Spleen (tissue), 11 donors: ENCODE data around the gene ATP10A. TPM values are rescaled to one million over a fixed set of nuclear protein-coding genes. Genes with fewer than 3 reads are reported as not detected.

Experiments used
- DNase-seq: peaks from one replicate; pipeline ENCODE4 v3.0.0-alpha.2; 2020
- H3K27ac ChIP-seq, 8 donors: fragments of 200-600 bp; sonication (generic) in 7 of 8; 1 replicate in 4 of 8; 2 replicates in 4 of 8; pipeline versions ENCODE4 v1.5.0 to v1.8.0; 2016 to 2021; ENCODE audit warnings: inconsistent platforms in 4 of 8, mild to moderate bottlenecking in 4 of 8, moderate library complexity in 1 of 8
- H3K27me3 ChIP-seq, 7 donors: fragments of 200-600 bp; sonication (generic) in 6 of 7; replicated peaks in 1 of 7; 1 replicate in 4 of 7; 2 replicates in 3 of 7; pipeline versions ENCODE4 v1.5.0 to v1.8.0; 2016 to 2021; ENCODE audit warnings: inconsistent platforms in 3 of 7, mild to moderate bottlenecking in 1 of 7
- H3K36me3 ChIP-seq, 6 donors: fragments of 200-600 bp; sonication (generic) in 5 of 6; 1 replicate in 4 of 6; 2 replicates in 2 of 6; pipeline versions ENCODE4 v1.5.0 to v1.8.0; 2016 to 2021; ENCODE audit warnings: inconsistent platforms in 2 of 6
- H3K4me1 ChIP-seq, 6 donors: fragments of 200-600 bp; sonication (generic) in 5 of 6; 1 replicate in 3 of 6; 2 replicates in 3 of 6; pipeline versions ENCODE4 v1.5.0 to v1.8.0; 2016 to 2021; ENCODE audit warnings: inconsistent platforms in 3 of 6
- H3K4me3 ChIP-seq, 8 donors: fragments of 200-600 bp; sonication (generic) in 7 of 8; 1 replicate in 4 of 8; 2 replicates in 4 of 8; pipeline versions ENCODE4 v1.5.0 to v1.8.0; 2016 to 2021; ENCODE audit warnings: inconsistent platforms in 4 of 8, mild to moderate bottlenecking in 4 of 8, moderate library complexity in 2 of 8
- H3K9me3 ChIP-seq, 8 donors: fragments of 200-600 bp; sonication (generic) in 7 of 8; 1 replicate in 4 of 8; 2 replicates in 4 of 8; pipeline versions ENCODE4 v1.5.0 to v1.8.0; 2016 to 2021; ENCODE audit warnings: inconsistent platforms in 4 of 8
- CTCF ChIP-seq, 11 experiments: fragments of 200-600 bp in 7 of 11; fragments of 450-650 bp in 4 of 11; sonication (generic) in 4 of 11; IDR thresholded peaks in 8 of 11; conservative IDR thresholded peaks in 3 of 11; 1 replicate in 7 of 11; 2 replicates in 4 of 11; pipeline versions ENCODE4 v1.4.0 to v1.8.0; 2016 to 2021; ENCODE audit warnings: antibody characterized with exemption in 11 of 11, inconsistent platforms in 4 of 11, mild to moderate bottlenecking in 1 of 11
- POLR2A ChIP-seq, 3 donors: fragments of 450-650 bp; IDR thresholded peaks; one replicate each; pipeline ENCODE4 v1.5.1; 2017; ENCODE audit warnings: antibody characterized with exemption in 3 of 3, mild to moderate bottlenecking in 1 of 3
- POLR2AphosphoS5 ChIP-seq, 3 donors: sonication (generic); formaldehyde crosslinking; IDR thresholded peaks; one replicate each; pipeline ENCODE4 v1.5.1; 2017; ENCODE audit warnings: antibody characterized with exemption in 3 of 3
- WGBS, 5 donors: extraction: QIAGEN DNeasy Blood & Tissue Kit in 3 of 5; methylation state at CpG; one replicate each; pipeline versions ENCODE4 v1.1.5 to v1.1.7; 2013 to 2018; 5-methylcytosine and 5-hydroxymethylcytosine counted together
- intact Hi-C: fragments of 100-400 bp; cut with DNase I; formaldehyde crosslinking; loops from one replicate; pipeline ENCODE4 v1.15.0; 2023; ENCODE audit warnings: low total_unique reads
- microRNA-seq, 3 donors: library from miRNA; unstranded; fragments of <30 nt; microRNA quantifications; one replicate each; pipeline versions ENCODE4 to v1.1.0, GENCODE V29; 2019 to 2020
- polyA plus RNA-seq, 3 donors: library from polyadenylated mRNA; stranded (reverse); fragments of 200-250 nt; gene quantifications; one replicate each; pipeline ENCODE4 v1.2.1, GENCODE V29; 2013
- small RNA-seq, 4 donors: library from RNA; depleted of rRNA; stranded (forward); fragments of <200 nt; gene quantifications; one replicate each; pipeline ENCODE3, GENCODE V24; 2016
- total RNA-seq, 7 donors: library from RNA; depleted of rRNA in 3 of 7; stranded (reverse); fragments of >200 nt in 3 of 7; fragmentation: NEBNext Ultra II Directional in 4 of 7; extraction: Animal tissue kit (Norgen Biotek cat#: 25700) in 4 of 7; gene quantifications; one replicate each; pipeline versions ENCODE4 v1.1.0 to v1.2.1, GENCODE V29; 2016 to 2021
- donor health status: healthy with polysubstance abuse.
- donor health status: DM: no; HTN: no; CAD: no; lungs with moderate emphysema.
- donor health status: DM: no; HTN: no; CAD: no.
- donor health status: Bipolar disorder and iron deficiency.
- donor health status: healthy.
- donor health status: DM: no; HTN: no; CAD: no.
- donor health status: DM: yes; HTN: yes; CAD: no.

ATP10A gene
- total and polyA plus RNA-seq, 10 donors: 0.54 to 8.6 (median 2.7) TPM

GRCh38 chr15:25635191-25635590 is 227.9 kb downstream of the ATP10A start:
- Histone ChIP-seq H3K9me3 (peaks cover 0 to 6% (median 0%) of the 10 kb centered on the region in 8 donors), H3K27ac (no peak overlapping the region), H3K36me3 (no peaks in the 10 kb centered on the region), H3K4me1 (no peaks in the 10 kb centered on the region), H3K4me3 (no peak overlapping the region), H3K27me3 (no peaks in the 10 kb centered on the region)
- intact Hi-C loops: no loop called here
- TF ChIP-seq POLR2A (IDR thresholded peaks at IDR 0.05): no peak
- no peak for TF ChIP-seq POLR2AphosphoS5 (IDR thresholded peaks at IDR 0.05)
- no peak for TF ChIP-seq CTCF (IDR thresholded peaks at IDR 0.05 in 8 of 11, conservative IDR thresholded peaks at IDR 0.05 in 3 of 11)
- no peak for DNase-seq

- H3K36me3 ChIP-seq: no peaks in the 10 kb centered on the region
- DNase-seq: no peak
Observed at GRCh38 chr15:25633862-25634261, 229.3 kb downstream of the ATP10A start.

GRCh38 chr15:25631971-25632370 is 231.2 kb downstream of the ATP10A start:
- intact Hi-C loops: no loop called here
- Histone ChIP-seq H3K4me3 (no peak overlapping the region), H3K27me3 (no peaks in the 10 kb centered on the region), H3K4me1 (no peaks in the 10 kb centered on the region), H3K27ac (no peak overlapping the region), H3K36me3 (no peaks in the 10 kb centered on the region), H3K9me3 (peaks cover 0 to 14% (median 0%) of the 10 kb centered on the region in 8 donors)
- TF ChIP-seq POLR2A (IDR thresholded peaks at IDR 0.05) (no peak), POLR2AphosphoS5 (IDR thresholded peaks at IDR 0.05) (no peak), CTCF (IDR thresholded peaks at IDR 0.05 in 8 of 11, conservative IDR thresholded peaks at IDR 0.05 in 3 of 11) (no peak)
- 80 to 93% (median 83%) methylated on average over 7 to 8 of the region's 8 CpGs for WGBS, 5 donors
- no peak for DNase-seq

More at GRCh38 chr15:25633862-25634261, 229.3 kb downstream of the ATP10A start:
- Histone ChIP-seq H3K27me3 (no peaks in the 10 kb centered on the region), H3K4me3 (no peak overlapping the region), H3K27ac (no peak overlapping the region), H3K9me3 (peaks cover 0 to 14% (median 0%) of the 10 kb centered on the region in 8 donors), H3K4me1 (no peaks in the 10 kb centered on the region)
- TF ChIP-seq POLR2A (IDR thresholded peaks at IDR 0.05): no peak
- no peak for TF ChIP-seq POLR2AphosphoS5 (IDR thresholded peaks at IDR 0.05)
- no peak for TF ChIP-seq CTCF (IDR thresholded peaks at IDR 0.05 in 8 of 11, conservative IDR thresholded peaks at IDR 0.05 in 3 of 11)
- intact Hi-C loops: no loop called here
- 58 to 80% (median 60%) methylated on average over 2 to 3 of the region's 3 CpGs for WGBS, 5 donors

Small RNAs within 50 kb of the gene (microRNA-seq; reads per million reads assigned to microRNA genes)
- gene MIR4715: 0 to 0.57 (median 0.35) reads per million in 3 donors

Small RNAs within 50 kb of the gene (small RNA-seq; reads per million reads assigned to genes)
- gene MIR4715: 0 reads per million in 4 donors
- gene RNA5SP390: 0 reads per million in 4 donors
